NT2/D1 (cell line): ENCODE data around the gene LDHB.

Source experiments
- SUZ12 ChIP-seq: IDR thresholded peaks from 2 replicates; pipeline ENCODE4 v1.6.1; 2011; ENCODE audit not compliant: insufficient read length, insufficient read depth; ENCODE audit errors: extremely low read depth
- YY1 ChIP-seq: IDR thresholded peaks from 2 replicates; pipeline ENCODE4 v1.6.1; 2011; ENCODE audit not compliant: insufficient read length, insufficient read depth
- ZNF274 ChIP-seq: IDR thresholded peaks from 2 replicates; pipeline ENCODE4 v1.6.1; 2011; ENCODE audit warnings: mild to moderate bottlenecking, low read depth, low read length

GRCh38 chr12:21644516-21644915 is 13.1 kb downstream of the LDHB start:
- TF ChIP-seq SUZ12 (no peak), ZNF274 (no peak), YY1 (no peak)
